ENCODE results near the gene CD300LD.

DNA sequence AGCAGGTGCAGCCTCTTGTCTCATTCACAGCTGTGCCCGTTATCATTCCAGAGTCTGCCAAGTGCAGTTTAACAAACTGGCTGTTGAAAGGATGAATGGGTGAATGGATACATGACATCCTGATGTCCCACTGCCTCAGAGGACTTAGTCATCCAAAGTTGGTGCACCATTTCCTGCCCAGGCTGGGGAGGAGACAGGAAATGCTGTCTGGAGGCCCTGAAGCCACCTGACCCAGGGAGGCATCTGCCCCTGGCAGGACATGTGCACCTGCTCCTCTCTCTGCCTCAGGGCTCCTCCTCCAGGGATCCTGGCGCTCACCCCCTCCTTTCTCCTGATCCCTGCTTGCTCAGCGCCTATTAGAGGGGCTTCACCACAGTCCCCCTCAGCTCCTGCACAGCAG is 44.3 kb downstream of the CD300LD start:
- no peak for TF ChIP-seq EZH2 (optimal IDR thresholded peaks at IDR 0.05; ENCODE audit: low read depth, low read length)
- no peak for TF ChIP-seq CTCF (IDR thresholded peaks at IDR 0.05; ENCODE audit: low read length)
- no peak for TF ChIP-seq EZH2phosphoT487 (IDR thresholded peaks at IDR 0.05; ENCODE audit: low read length)

All from MM.1S (cell line).